C4-2B (cell line): ENCODE data around the gene MLLT1.

Experiments used
- CTCF ChIP-seq: fragments of 450-650 bp; conservative IDR thresholded peaks from 2 replicates; pipeline ENCODE4 v1.5.1; 2017; ENCODE audit warnings: mild to moderate bottlenecking
- ZFX ChIP-seq: fragments of 450-650 bp; IDR thresholded peaks from 2 replicates; pipeline ENCODE4 v1.6.1; 2017

GRCh38 chr19:6199240-6199994, 80.4 kb downstream of the MLLT1 start:
- TF ChIP-seq CTCF, result no peak
- no peak for TF ChIP-seq ZFX
